H1 (cell line): ENCODE data around the gene CRADD. TPM values are rescaled to one million over a fixed set of nuclear protein-coding genes. Genes with fewer than 3 reads are reported as not detected.

Experiments
- FOSL1 ChIP-seq: IDR thresholded peaks from 2 replicates; pipeline ENCODE4 v1.6.1; 2011; ENCODE audit warnings: mild to moderate bottlenecking, low read depth, low read length, moderate library complexity; ENCODE audit not compliant: insufficient read depth
- polyA plus RNA-seq, 7 experiments: library from polyadenylated mRNA; depleted of rRNA in 3 of 7; stranded (reverse) in 5 of 7; unstranded in 2 of 7; fragments of >200 nt in 5 of 7; fragments of 200-250 nt in 2 of 7; gene quantifications; 1 replicate in 5 of 7; 2 replicates in 1 of 7; 4 replicates in 1 of 7; pipeline versions ENCODE4 v1.2.1 to v1.2.3, GENCODE V29; 2011 to 2013; ENCODE audit warnings: missing spikeins in 2 of 7, mixed read lengths in 2 of 7
- total RNA-seq: library from RNA; stranded (reverse); fragmentation: NEBNext Ultra II Directional; extraction: Animal tissue kit (Norgen Biotek cat#: 25700); gene quantifications from 2 replicates; pipeline ENCODE4 v1.2.1, GENCODE V29; 2021

Gene CRADD
- total and polyA plus RNA-seq, 2 of the 8 experiments (the other 6 are each of a cell fraction or from before 2014, with no cell fraction given): 8.1 to 15.4 TPM

DNA sequence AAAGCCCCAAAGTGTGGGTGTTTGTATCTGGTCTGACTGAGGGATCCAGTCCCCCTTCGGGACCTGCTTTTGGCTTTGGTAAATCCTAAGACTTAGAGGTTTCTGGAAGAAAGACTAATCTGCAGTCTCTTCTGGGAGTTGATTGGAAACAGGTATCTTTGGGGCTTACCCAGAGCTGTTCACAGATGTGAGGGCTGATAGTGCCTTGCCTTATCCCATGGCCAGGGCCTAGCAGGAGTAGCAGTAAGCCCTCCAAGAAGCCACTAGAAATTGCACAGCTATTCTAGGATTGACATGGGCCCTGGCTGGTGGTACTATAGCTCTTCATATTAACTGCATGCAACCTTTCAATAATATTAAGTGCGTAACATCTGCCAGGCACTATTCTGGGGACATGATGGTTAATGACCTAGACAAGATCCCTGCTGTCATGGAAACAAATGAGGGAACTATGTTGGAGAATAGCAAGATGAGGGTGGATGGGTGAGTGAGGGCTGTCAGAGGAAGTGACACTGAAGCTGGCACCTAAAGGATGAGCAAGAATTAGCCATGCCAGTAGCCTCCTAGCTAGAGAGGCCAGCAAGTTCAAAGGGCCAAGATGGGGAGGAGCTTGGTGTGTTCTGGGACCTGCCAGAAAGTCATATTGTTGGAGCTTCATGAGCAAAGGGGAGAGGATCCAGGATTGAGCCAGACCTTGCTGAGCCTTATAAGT, 71.7 kb downstream of the CRADD start (continued):
- TF ChIP-seq FOSL1: no peak
